Dermis blood vessel endothelial cell (primary cell): ENCODE measurements around the gene MTMR6. TPM values are rescaled to one million over a fixed set of nuclear protein-coding genes. Genes with fewer than 3 reads are reported as not detected.

Experiments
- DNase-seq: peaks from one replicate; pipeline ENCODE4 v3.0.0; 2010
- total RNA-seq: library from RNA; depleted of rRNA; stranded (reverse); fragments of >200 nt; gene quantifications from 2 replicates; pipeline ENCODE4 v1.2.3, GENCODE V29; 2014

The MTMR6 gene
- total RNA-seq, 1 donor from 2014 or later, result 24.0 TPM

GRCh38 chr13:25214491-25215252, 72.6 kb downstream of the MTMR6 start:
- no peak for DNase-seq

DNA sequence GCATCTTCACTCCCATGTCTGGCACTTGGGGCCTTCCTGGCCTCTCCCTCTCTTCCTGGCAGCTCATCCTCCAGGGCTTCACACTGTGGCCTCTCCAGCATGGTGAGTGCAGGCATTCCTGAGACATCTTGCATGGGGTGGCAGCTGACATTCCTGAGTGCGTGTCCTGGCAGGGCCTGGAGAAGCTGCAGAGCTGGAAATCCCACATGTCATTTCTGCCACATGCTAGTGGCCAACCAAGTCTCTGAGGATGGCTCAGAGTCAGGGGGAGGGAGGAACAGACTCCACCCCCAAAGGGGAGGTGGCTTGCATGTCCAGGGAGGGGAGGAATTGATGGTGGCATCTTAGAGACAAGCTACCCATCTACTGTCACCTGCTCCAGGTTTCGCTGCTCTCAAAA, 73.6 kb downstream of the MTMR6 start:
- no peak for DNase-seq

GRCh38 chr13:25210842-25211569, 76.3 kb downstream of the MTMR6 start:
- no peak for DNase-seq

DNA sequence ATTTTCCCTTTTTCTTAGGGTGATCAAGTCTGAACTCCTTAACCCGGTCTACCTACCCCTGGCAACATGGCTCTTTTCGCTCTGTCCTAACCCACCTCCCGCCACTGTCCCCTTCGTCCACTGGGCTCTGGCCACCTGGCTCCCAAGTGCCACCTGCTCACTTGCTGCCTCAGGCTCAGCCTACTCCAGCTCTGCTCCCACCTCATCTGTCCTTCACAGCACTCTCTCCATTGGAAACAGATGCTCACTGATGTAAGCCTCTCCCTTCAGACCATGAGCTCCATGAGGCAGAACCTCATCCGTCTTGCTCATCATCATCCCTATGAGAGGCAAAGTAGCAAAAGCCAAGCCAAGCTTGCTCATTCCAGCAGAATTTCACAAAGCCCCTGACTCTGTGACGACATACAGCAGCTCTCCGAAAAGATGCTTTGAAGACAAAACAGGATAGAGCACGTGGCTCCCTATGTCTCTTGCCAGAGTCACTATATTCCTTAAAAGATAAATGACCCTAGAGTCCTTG, 79.9 kb downstream of the MTMR6 start:
- no peak for DNase-seq

DNA sequence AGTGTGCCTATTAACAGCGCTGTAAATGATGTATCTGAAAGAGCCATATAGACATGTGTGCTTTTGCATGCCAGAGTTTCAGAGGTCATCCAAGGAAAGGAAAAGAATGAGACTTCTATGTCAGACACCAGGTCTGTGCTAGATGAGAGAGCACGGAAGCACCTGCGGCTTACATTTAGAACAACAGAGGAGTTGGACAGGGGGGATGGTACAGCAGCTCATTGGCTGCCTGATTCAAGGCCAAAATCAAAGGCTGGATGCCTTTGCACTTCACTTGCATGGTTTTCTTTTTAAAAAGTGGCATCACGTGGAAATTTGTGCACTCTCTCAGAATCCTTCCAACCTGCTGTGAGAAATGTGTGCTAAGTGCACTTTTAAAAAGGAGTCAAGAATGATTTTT, 82.4 kb downstream of the MTMR6 start:
- no peak for DNase-seq

DNA sequence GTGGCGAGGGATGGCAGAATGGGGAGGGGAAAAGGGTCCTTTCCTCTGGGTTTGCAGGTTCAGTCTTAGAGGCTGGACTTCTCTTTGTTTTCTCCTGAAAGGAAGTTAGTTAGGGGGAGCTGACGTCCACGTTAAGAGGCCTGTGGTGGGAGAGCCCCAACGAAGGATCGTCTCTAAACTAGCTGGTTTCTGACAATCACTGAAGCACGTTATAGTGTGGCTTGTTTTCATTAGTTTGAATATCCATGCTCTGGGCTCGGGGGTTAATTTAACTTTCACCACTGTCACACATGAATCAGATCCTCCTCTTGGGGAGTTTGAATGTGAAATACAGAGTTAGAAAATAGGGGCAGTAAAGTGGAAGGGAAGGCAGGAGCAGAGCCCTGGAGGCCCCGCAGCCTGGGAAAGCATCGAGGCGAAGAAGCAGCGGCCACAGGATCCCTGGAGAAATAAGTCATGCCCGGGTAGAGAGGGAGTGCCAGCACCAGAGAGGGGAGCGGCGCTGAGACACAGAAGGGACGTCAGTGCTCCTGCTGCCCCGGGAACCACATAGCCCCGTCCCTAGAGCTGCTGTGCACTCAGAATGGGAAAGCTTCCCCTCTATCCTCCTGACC, 84.1 kb downstream of the MTMR6 start:
- DNase-seq, result no peak

DNA sequence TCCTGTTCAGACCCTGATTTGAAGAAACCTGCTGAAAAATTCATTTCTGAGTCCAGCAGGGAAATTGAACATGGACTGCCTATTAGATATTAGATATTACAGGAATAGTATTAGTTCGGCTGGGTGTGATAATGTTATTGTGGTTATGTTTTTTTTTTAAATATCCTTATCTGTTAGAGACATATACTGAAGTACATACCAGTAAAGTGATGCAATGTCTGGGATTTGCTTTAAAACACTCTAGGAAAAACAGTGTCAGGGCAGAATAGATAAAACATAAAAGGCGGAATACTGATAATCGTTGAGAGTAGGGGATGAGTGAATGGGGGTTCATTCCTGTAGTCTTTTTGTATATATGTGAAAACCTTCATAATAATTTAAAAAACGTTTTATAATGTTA, 86.5 kb downstream of the MTMR6 start:
- DNase-seq, result no peak

- no peak for DNase-seq
Observed at GRCh38 chr13:25198647-25199046, 88.6 kb downstream of the MTMR6 start.

DNA sequence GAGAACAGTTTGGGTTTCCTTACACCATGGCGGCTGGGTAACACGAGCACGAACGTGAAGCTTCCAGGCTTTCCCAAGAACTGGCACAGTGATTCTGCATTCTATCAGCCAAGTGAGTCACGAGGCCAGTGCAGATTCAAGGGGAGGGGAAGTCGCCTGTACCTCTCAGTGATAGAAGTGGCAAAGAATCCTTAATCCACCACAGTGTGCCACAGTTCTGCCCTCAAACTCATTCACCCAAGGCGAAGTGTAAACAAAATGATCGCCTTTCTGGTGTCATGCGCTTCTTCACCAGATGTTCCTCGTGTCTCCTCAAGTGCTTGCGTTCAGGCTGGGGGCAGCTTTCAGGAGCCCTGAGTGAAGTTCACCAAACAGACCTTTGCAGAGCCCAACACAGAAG, 90.3 kb downstream of the MTMR6 start:
- no peak for DNase-seq

Other genes with a start within 250 kb of the MTMR6 start
- under 0.01 and 0.14 TPM in 2 replicates for gene PABPC3, start 191.4 kb downstream of the MTMR6 start, total RNA-seq
- gene AMER2, start 115.2 kb downstream of the MTMR6 start, total RNA-seq, result not detected in 2 replicates
- gene NUP58, start 14.1 kb upstream of the MTMR6 start, total RNA-seq, result 70.3 and 71.8 TPM in 2 replicates
- 0.09 and 0.17 TPM in 2 replicates for gene ATP8A2, start 84.5 kb upstream of the MTMR6 start, total RNA-seq